Astrocyte (in vitro differentiated cells and primary cell): ENCODE data around the gene ETV7. TPM values are rescaled to one million over a fixed set of nuclear protein-coding genes. Genes with fewer than 3 reads are reported as not detected.

ENCODE experiments used
- DNase-seq: peaks from one replicate; pipeline ENCODE4 v3.0.0-alpha.2; 2010; ENCODE audit warnings: low read depth
- FAIRE-seq: peaks from 2 replicates; lab custom pipeline; 2011; peaks lifted over from hg19 to GRCh38; lab: Jason Lieb, UNC
- H2AFZ ChIP-seq: 2 replicates; pipeline ENCODE4 v1.6.0; 2012; ENCODE audit warnings: low read depth, low read length, inconsistent platforms
- H3K27ac ChIP-seq: 2 replicates; pipeline ENCODE4 v1.5.1; 2011; ENCODE audit warnings: low read depth, low read length, inconsistent platforms
- H3K27me3 ChIP-seq: 2 replicates; pipeline ENCODE4 v1.6.0; 2011; ENCODE audit warnings: low read length, inconsistent platforms; ENCODE audit not compliant: insufficient read depth
- H3K36me3 ChIP-seq: 2 replicates; pipeline ENCODE4 v1.5.1; 2011; ENCODE audit warnings: low read length, inconsistent platforms; ENCODE audit not compliant: insufficient read depth
- H3K4me1 ChIP-seq: 2 replicates; pipeline ENCODE4 v1.5.1; 2011; ENCODE audit warnings: low read length, inconsistent platforms; ENCODE audit not compliant: insufficient read depth
- H3K4me2 ChIP-seq: 2 replicates; pipeline ENCODE4 v1.6.0; 2012; ENCODE audit warnings: low read length, inconsistent platforms
- H3K4me3 ChIP-seq: 2 replicates; pipeline ENCODE4 v1.5.1; 2011; ENCODE audit warnings: low read depth, mild to moderate bottlenecking, low read length, inconsistent platforms; ENCODE audit not compliant: insufficient read depth
- H3K79me2 ChIP-seq: 2 replicates; pipeline ENCODE4 v1.6.0; 2012; ENCODE audit warnings: mild to moderate bottlenecking, low read length, inconsistent platforms; ENCODE audit not compliant: insufficient read depth
- H3K9ac ChIP-seq: 2 replicates; pipeline ENCODE4 v1.6.0; 2012; ENCODE audit warnings: mild to moderate bottlenecking, low read length, inconsistent platforms
- H3K9me3 ChIP-seq: 2 replicates; pipeline ENCODE4 v1.5.1; 2012; ENCODE audit warnings: low read depth, mild to moderate bottlenecking, low read length, inconsistent platforms; ENCODE audit not compliant: insufficient read depth
- H4K20me1 ChIP-seq: 2 replicates; pipeline ENCODE4 v1.6.0; 2012; ENCODE audit warnings: low read length, inconsistent platforms; ENCODE audit not compliant: insufficient read depth
- H3K27ac Mint-ChIP-seq: one replicate; pipeline ENCODE4 v1.8.0; 2021; ENCODE audit warnings: mild to moderate bottlenecking, mixed read lengths; ENCODE audit not compliant: unreplicated experiment
- H3K27me3 Mint-ChIP-seq: one replicate; pipeline ENCODE4 v1.8.0; 2021; ENCODE audit warnings: low read depth, mixed read lengths; ENCODE audit not compliant: unreplicated experiment
- H3K36me3 Mint-ChIP-seq: one replicate; pipeline ENCODE4 v1.8.0; 2021; ENCODE audit warnings: low read depth, mixed read lengths; ENCODE audit not compliant: unreplicated experiment
- H3K4me1 Mint-ChIP-seq: one replicate; pipeline ENCODE4 v1.8.0; 2021; ENCODE audit warnings: low read depth, mixed read lengths; ENCODE audit not compliant: unreplicated experiment
- H3K4me3 Mint-ChIP-seq: one replicate; pipeline ENCODE4 v1.8.0; 2021; ENCODE audit warnings: mild to moderate bottlenecking, moderate library complexity, mixed read lengths; ENCODE audit not compliant: unreplicated experiment
- H3K9me3 Mint-ChIP-seq: one replicate; pipeline ENCODE4 v1.8.0; 2021; ENCODE audit warnings: mild to moderate bottlenecking, mixed read lengths; ENCODE audit not compliant: unreplicated experiment
- CTCF ChIP-seq: IDR thresholded peaks from 2 replicates; pipeline ENCODE4 v1.5.1; 2011; ENCODE audit warnings: low read depth, mild to moderate bottlenecking, inconsistent platforms, low read length, moderate library complexity; ENCODE audit not compliant: insufficient read depth
- EZH2 ChIP-seq: IDR thresholded peaks from 2 replicates; pipeline ENCODE4 v1.6.1; 2012; ENCODE audit warnings: mild to moderate bottlenecking, low read length, inconsistent platforms; ENCODE audit not compliant: insufficient read depth
- total RNA-seq: library from RNA; stranded (reverse); gene quantifications from 2 replicates; pipeline ENCODE4 v1.2.1, GENCODE V29; 2021

ETV7 gene
- total RNA-seq, 1 donor from 2014 or later = 2.4 TPM

GRCh38 chr6:36350082-36350481, 37.4 kb downstream of the ETV7 start:
- Histone ChIP-seq H3K4me1 (peaks cover 23% of the 10 kb centered on the region), H2AFZ (no peak overlapping the region), H4K20me1 (no peaks in the 10 kb centered on the region), H3K27ac (peak overlapping the region; percentile 96), H3K79me2 (no peaks in the 10 kb centered on the region), H3K4me2 (peak overlapping the region; percentile 67), H3K9ac (peak overlapping the region; percentile 63), H3K27me3 (no peaks in the 10 kb centered on the region), H3K4me3 (no peak overlapping the region), H3K9me3 (no peaks in the 10 kb centered on the region), H3K36me3 (no peaks in the 10 kb centered on the region)
- FAIRE-seq (no peak), DNase-seq (peak; percentile 52)
- Mint-ChIP-seq H3K27me3 (no peaks in the 10 kb centered on the region), H3K36me3 (peaks cover 2% of the 10 kb centered on the region), H3K4me1 (peaks cover 25% of the 10 kb centered on the region), H3K9me3 (peaks cover 5% of the 10 kb centered on the region), H3K4me3 (no peak overlapping the region), H3K27ac (peak overlapping the region; percentile 98)
- no peak for TF ChIP-seq EZH2
- no peak for TF ChIP-seq CTCF

- H3K27me3 ChIP-seq = no peaks in the 10 kb centered on the region
Measured at GRCh38 chr6:36349240-36349639, 38.2 kb downstream of the ETV7 start.

More at GRCh38 chr6:36349240-36349639, 38.2 kb downstream of the ETV7 start:
- Histone ChIP-seq H2AFZ (no peak overlapping the region), H3K9me3 (no peaks in the 10 kb centered on the region), H3K27ac (no peak overlapping the region), H3K4me3 (no peak overlapping the region), H4K20me1 (no peaks in the 10 kb centered on the region), H3K4me2 (no peak overlapping the region), H3K4me1 (peaks cover 23% of the 10 kb centered on the region), H3K9ac (no peak overlapping the region), H3K79me2 (no peaks in the 10 kb centered on the region), H3K36me3 (no peaks in the 10 kb centered on the region)
- DNase-seq = no peak
- Mint-ChIP-seq H3K27me3 (no peaks in the 10 kb centered on the region), H3K27ac (peak overlapping the region; percentile 98), H3K36me3 (peaks cover 2% of the 10 kb centered on the region), H3K4me3 (no peak overlapping the region), H3K9me3 (peaks cover 5% of the 10 kb centered on the region), H3K4me1 (peaks cover 25% of the 10 kb centered on the region)
- TF ChIP-seq EZH2 (no peak), CTCF (no peak)
- no peak for FAIRE-seq
